ENCODE measurements around the gene RANBP6. TPM values are rescaled to one million over a fixed set of nuclear protein-coding genes. Genes with fewer than 3 reads are reported as not detected.

RANBP6 gene
- total and polyA plus RNA-seq, 2 donors (not counting 1 experiment from before 2014, with no cell fraction given): 7.2 to 25.9 TPM

GRCh38 chr9:5978523-5978922 is 36.9 kb downstream of the RANBP6 start:
- Mint-ChIP-seq H3K27me3 (no peaks in the 10 kb centered on the region), H3K4me1 (peaks cover 12% of the 10 kb centered on the region), H3K9me3 (ENCODE audit: insufficient read depth) (no peaks in the 10 kb centered on the region), H3K27ac (no peak overlapping the region), H3K4me3 (no peak overlapping the region)
- peaks cover 25% of the 10 kb centered on the region for H3K79me2 ChIP-seq (ENCODE audit: control insufficient read depth, insufficient read depth, low read length)
- DNase-seq (no peak), ATAC-seq (ENCODE audit: low read depth) (no peak)
- H3K4me1 ChIP-seq (ENCODE audit: control insufficient read depth in 2 of 2, insufficient read depth in 2 of 2, low read length in 2 of 2): peaks cover 6 to 8% of the 10 kb centered on the region in 2 donors
- intact Hi-C loops (cut with micrococcal nuclease): no loop called here
- TF ChIP-seq EZH2 (IDR thresholded peaks at IDR 0.05; ENCODE audit: borderline replicate concordance, insufficient read depth, low read depth, low read length, poor library complexity, severe bottlenecking): no peak
- TF ChIP-seq CTCF (IDR thresholded peaks at IDR 0.05): no peak
- no peak overlapping the region for H3K4me2 ChIP-seq (replicated peaks; ENCODE audit: low read depth, low read length, poor library complexity, severe bottlenecking)
- H2AFZ ChIP-seq (ENCODE audit: insufficient read depth, low read depth, low read length, poor library complexity, severe bottlenecking): no peak overlapping the region
- H3K27ac ChIP-seq (ENCODE audit: low read length in 2 of 2): no peak overlapping the region
- H4K20me1 ChIP-seq (ENCODE audit: control insufficient read depth, insufficient read depth, low read length, poor library complexity, severe bottlenecking): no peaks in the 10 kb centered on the region
- H3K9me3 ChIP-seq (ENCODE audit: control extremely low read depth in 1 of 3, control insufficient read depth in 2 of 3, insufficient read depth in 1 of 3, low read length in 2 of 3): no peaks in the 10 kb centered on the region
- CTCF ChIA-PET: interaction anchor here (3.8 kb wide), 1 partner anchor 92 kb away, joined by 9 read pairs; no protein-coding TSS in a partner anchor
- peaks cover 4 to 19% of the 10 kb centered on the region in 2 experiments for H3K36me3 ChIP-seq (replicated peaks in 1 of 2; ENCODE audit: control extremely low read depth in 1 of 2, control insufficient read depth in 1 of 2, extremely low read depth in 1 of 2, insufficient read depth in 2 of 2, low read length in 1 of 2)
- POLR2A ChIA-PET: no interaction called here
- H3K9ac ChIP-seq (ENCODE audit: low read length): no peak overlapping the region
- no peak overlapping the region for H3K4me3 ChIP-seq (ENCODE audit: control extremely low read depth in 1 of 5, extremely low read depth in 1 of 5, insufficient read depth in 1 of 5, low read depth in 2 of 5, low read length in 4 of 5)
- WGBS (ENCODE audit: insufficient coverage): 100% methylated on average over 1 of the region's 1 CpG
- no peaks in the 10 kb centered on the region for H3K27me3 ChIP-seq (replicated peaks in 1 of 4; ENCODE audit: control extremely low read depth in 1 of 4, control insufficient read depth in 3 of 4, insufficient read depth in 4 of 4, low read length in 3 of 4)

- Histone ChIP-seq H3K27ac (ENCODE audit: low read length in 2 of 2) (peak overlapping the region; percentile 38 to 79), H3K4me1 (ENCODE audit: control insufficient read depth in 2 of 2, insufficient read depth in 2 of 2, low read length in 2 of 2) (peaks cover 6 to 8% of the 10 kb centered on the region in 2 donors), H3K9ac (ENCODE audit: low read length) (no peak overlapping the region), H3K9me3 (ENCODE audit: control extremely low read depth in 1 of 3, control insufficient read depth in 2 of 3, insufficient read depth in 1 of 3, low read length in 2 of 3) (no peaks in the 10 kb centered on the region), H3K79me2 (ENCODE audit: control insufficient read depth, insufficient read depth, low read length) (peaks cover 24% of the 10 kb centered on the region), H4K20me1 (ENCODE audit: control insufficient read depth, insufficient read depth, low read length, poor library complexity, severe bottlenecking) (peaks cover 4% of the 10 kb centered on the region), H3K36me3 (replicated peaks in 1 of 2; ENCODE audit: control extremely low read depth in 1 of 2, control insufficient read depth in 1 of 2, extremely low read depth in 1 of 2, insufficient read depth in 2 of 2, low read length in 1 of 2) (peaks cover 7 to 22% of the 10 kb centered on the region in 2 experiments), H3K4me2 (replicated peaks; ENCODE audit: low read depth, low read length, poor library complexity, severe bottlenecking) (peak overlapping the region; percentile 31), H3K4me3 (ENCODE audit: control extremely low read depth in 1 of 5, extremely low read depth in 1 of 5, insufficient read depth in 1 of 5, low read depth in 2 of 5, low read length in 4 of 5) (peak overlapping the region in 1 of 5 experiments; percentile 7), H3K27me3 (replicated peaks in 1 of 4; ENCODE audit: control extremely low read depth in 1 of 4, control insufficient read depth in 3 of 4, insufficient read depth in 4 of 4, low read length in 3 of 4) (no peaks in the 10 kb centered on the region), H2AFZ (ENCODE audit: insufficient read depth, low read depth, low read length, poor library complexity, severe bottlenecking) (peak overlapping the region; percentile 17)
- Mint-ChIP-seq H3K4me3 (no peak overlapping the region), H3K27me3 (no peaks in the 10 kb centered on the region), H3K27ac (peak overlapping the region; percentile 50), H3K9me3 (ENCODE audit: insufficient read depth) (no peaks in the 10 kb centered on the region), H3K4me1 (peaks cover 10% of the 10 kb centered on the region)
- TF ChIP-seq EZH2 (IDR thresholded peaks at IDR 0.05; ENCODE audit: borderline replicate concordance, insufficient read depth, low read depth, low read length, poor library complexity, severe bottlenecking) (no peak), CTCF (IDR thresholded peaks at IDR 0.05) (no peak)
- intact Hi-C loops (cut with micrococcal nuclease): no loop called here
- DNase-seq (peak; percentile 19), ATAC-seq (ENCODE audit: low read depth) (no peak)
- no CpG with 5 or more reads among the region's 2 CpGs for whole genome bisulfite sequencing (ENCODE audit: insufficient coverage)
- ChIA-PET POLR2A (interaction anchor here (0.7 kb wide), 1 partner anchor 73 kb away, joined by 3 read pairs; no protein-coding TSS in a partner anchor), CTCF (interaction anchor here (3.8 kb wide), 1 partner anchor 90 kb away, joined by 9 read pairs; no protein-coding TSS in a partner anchor)
Measured at GRCh38 chr9:5976674-5977397, 38.6 kb downstream of the RANBP6 start.
